ENCODE measurements around the gene DNASE1L1.
A peak's percentile ranks its signal among the peaks of the same experiment; 100 is the strongest.

DNASE1L1 gene

DNA sequence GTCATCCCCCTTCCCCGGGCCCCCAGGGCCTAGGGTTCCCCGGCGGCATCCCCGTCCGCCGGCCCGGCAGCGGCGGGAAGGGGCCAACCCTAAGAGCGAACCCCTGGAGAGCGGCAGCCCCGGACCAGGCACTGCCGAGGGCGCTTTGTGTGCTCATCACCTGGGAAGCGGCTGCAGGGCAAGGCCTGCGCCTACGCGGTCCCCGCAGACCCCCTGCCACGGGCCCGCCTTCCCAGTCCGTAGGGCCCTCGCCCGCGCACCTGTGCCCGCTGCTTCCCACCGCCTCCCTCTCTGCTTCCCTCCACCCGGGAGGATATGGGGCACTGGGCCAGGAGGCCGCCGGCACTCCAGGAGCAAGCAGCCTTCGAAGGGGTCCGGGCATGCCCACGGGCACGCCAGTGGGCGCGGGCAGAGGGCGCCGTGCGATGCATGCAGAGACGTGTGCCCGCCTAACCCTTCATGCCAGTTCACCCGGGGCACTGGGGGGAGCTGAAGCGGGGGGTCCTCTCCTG is 37.2 kb downstream of the DNASE1L1 start:
- Histone ChIP-seq H3K79me1 (ENCODE audit: low read depth, low read length) (peaks cover 8% of the 10 kb centered on the region), H2BK15ac (ENCODE audit: low read length) (peak overlapping the region; percentile 81), H3K4me2 (ENCODE audit: insufficient read depth, low read length, poor library complexity, severe bottlenecking) (peak overlapping the region; percentile 62), H3K18ac (ENCODE audit: low read length) (peak overlapping the region; percentile 93), H3K9ac (ENCODE audit: low read depth, low read length, poor library complexity) (peak overlapping the region; percentile 77), H3K4me3 (ENCODE audit: low read length in 2 of 2) (peak overlapping the region; percentile 51 to 86), H2AFZ (ENCODE audit: low read length) (peak overlapping the region; percentile 74), H3K9me3 (replicated peaks in 1 of 2; ENCODE audit: control insufficient read depth in 2 of 2, insufficient read depth in 1 of 2, low read depth in 1 of 2, low read length in 2 of 2) (no peaks in the 10 kb centered on the region), H4K8ac (ENCODE audit: low read depth, low read length) (no peak overlapping the region), H4K91ac (ENCODE audit: low read depth, low read length, poor library complexity) (no peak overlapping the region), H2AK5ac (ENCODE audit: low read depth, low read length) (peak overlapping the region; percentile 90), H3K36me3 (replicated peaks in 1 of 2; ENCODE audit: control insufficient read depth in 2 of 2, insufficient read depth in 2 of 2, low read length in 2 of 2) (peaks cover 10 to 28% of the 10 kb centered on the region in 2 donors), H3K14ac (ENCODE audit: low read length) (peak overlapping the region; percentile 71), H2BK12ac (ENCODE audit: low read length) (peak overlapping the region; percentile 58), H3K4ac (ENCODE audit: low read length) (no peak overlapping the region), H3K4me1 (ENCODE audit: control insufficient read depth in 2 of 2, insufficient read depth in 1 of 2, low read depth in 1 of 2, low read length in 2 of 2) (peaks cover 5 to 15% of the 10 kb centered on the region in 2 donors), H2BK5ac (ENCODE audit: low read length) (peak overlapping the region; percentile 66), H3K23ac (ENCODE audit: low read depth, low read length, poor library complexity) (no peak overlapping the region), H3K27me3 (ENCODE audit: control insufficient read depth in 3 of 3, insufficient read depth in 3 of 3, low read depth in 1 of 3, low read length in 3 of 3) (no peaks in the 10 kb centered on the region), H3K27ac (replicated peaks; ENCODE audit: low read length) (no peak overlapping the region), H2BK120ac (ENCODE audit: low read depth, low read length) (no peak overlapping the region)
- no CpG with 5 or more reads among the region's 43 CpGs for WGBS, 2 donors (ENCODE audit: extremely low coverage in 2 of 2, insufficient read length in 2 of 2, insufficient replicate concordance in 1 of 2)
- DNase-seq (ENCODE audit: low spot score) = no peak

DNA sequence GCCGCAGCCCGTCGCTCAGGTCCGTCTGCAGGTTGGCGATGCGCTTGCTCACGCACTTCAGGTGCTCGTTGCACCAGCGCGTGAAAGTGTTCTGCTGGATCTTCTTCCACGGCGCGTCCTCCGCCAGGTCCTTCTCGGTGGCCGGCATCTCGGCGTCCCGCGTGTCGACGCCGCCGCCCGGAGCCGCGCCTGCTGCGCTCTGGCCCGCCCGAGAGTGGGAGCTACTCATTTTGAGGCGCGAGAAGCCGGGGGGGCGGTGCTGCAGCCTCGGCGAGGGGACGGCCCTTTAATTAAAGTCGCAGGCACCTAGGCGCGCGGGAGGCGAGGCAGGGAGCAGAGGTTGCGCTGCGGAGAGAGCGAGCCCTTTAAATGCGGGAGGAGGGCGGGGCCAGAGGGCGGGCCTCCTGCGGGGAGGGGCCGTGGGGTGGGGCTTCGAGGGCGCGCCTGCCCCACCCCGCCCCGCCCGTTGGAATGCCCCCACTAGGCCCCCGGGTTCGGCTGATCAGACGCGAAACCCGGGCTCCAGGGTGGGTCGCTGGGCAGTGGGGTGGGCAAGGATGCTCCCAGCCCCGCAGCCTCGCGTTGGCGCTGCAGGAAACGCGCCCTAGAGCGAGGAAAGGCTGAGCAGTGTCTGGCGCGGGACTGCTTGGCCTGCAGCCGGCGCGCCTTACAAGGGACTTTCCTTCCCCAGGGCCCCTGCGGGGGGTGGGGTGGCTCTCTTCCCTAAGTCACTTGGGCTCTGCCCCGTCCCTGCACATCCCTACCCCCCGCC is 37.9 kb downstream of the DNASE1L1 start:
- peak overlapping the region; percentile 74 for H2AFZ ChIP-seq (ENCODE audit: low read length)
- H4K91ac ChIP-seq (ENCODE audit: low read depth, low read length, poor library complexity) = peak overlapping the region; percentile 72
- H3K4me1 ChIP-seq (ENCODE audit: control insufficient read depth in 2 of 2, insufficient read depth in 1 of 2, low read depth in 1 of 2, low read length in 2 of 2) = peaks cover 5 to 15% of the 10 kb centered on the region in 2 donors
- H3K23ac ChIP-seq (ENCODE audit: low read depth, low read length, poor library complexity) = peak overlapping the region; percentile 96
- peak overlapping the region; percentile 100 for H3K4me3 ChIP-seq (ENCODE audit: low read length in 2 of 2)
- no CpG with 5 or more reads among the region's 77 CpGs for WGBS, 2 donors (ENCODE audit: extremely low coverage in 2 of 2, insufficient read length in 2 of 2, insufficient replicate concordance in 1 of 2)
- peak overlapping the region; percentile 90 for H2AK5ac ChIP-seq (ENCODE audit: low read depth, low read length)
- peak overlapping the region; percentile 93 for H2BK5ac ChIP-seq (ENCODE audit: low read length)
- no peak overlapping the region for H3K4ac ChIP-seq (ENCODE audit: low read length)
- peak overlapping the region; percentile 99 for H3K9ac ChIP-seq (ENCODE audit: low read depth, low read length, poor library complexity)
- H3K18ac ChIP-seq (ENCODE audit: low read length) = peak overlapping the region; percentile 96
- H3K36me3 ChIP-seq (replicated peaks in 1 of 2; ENCODE audit: control insufficient read depth in 2 of 2, insufficient read depth in 2 of 2, low read length in 2 of 2) = peaks cover 17 to 34% of the 10 kb centered on the region in 2 donors
- DNase-seq (ENCODE audit: low spot score) = peak; percentile 86
- peaks cover 12% of the 10 kb centered on the region for H3K79me1 ChIP-seq (ENCODE audit: low read depth, low read length)
- no peak overlapping the region for H2BK15ac ChIP-seq (ENCODE audit: low read length)
- peak overlapping the region; percentile 62 for H3K4me2 ChIP-seq (ENCODE audit: insufficient read depth, low read length, poor library complexity, severe bottlenecking)
- H2BK12ac ChIP-seq (ENCODE audit: low read length) = peak overlapping the region; percentile 84
- no peak overlapping the region for H3K14ac ChIP-seq (ENCODE audit: low read length)
- no peak overlapping the region for H2BK120ac ChIP-seq (ENCODE audit: low read depth, low read length)
- no peak overlapping the region for H4K8ac ChIP-seq (ENCODE audit: low read depth, low read length)
- peak overlapping the region; percentile 49 for H3K27ac ChIP-seq (replicated peaks; ENCODE audit: low read length)
- no peaks in the 10 kb centered on the region for H3K9me3 ChIP-seq (replicated peaks in 1 of 2; ENCODE audit: control insufficient read depth in 2 of 2, insufficient read depth in 1 of 2, low read depth in 1 of 2, low read length in 2 of 2)
- no peaks in the 10 kb centered on the region for H3K27me3 ChIP-seq (ENCODE audit: control insufficient read depth in 3 of 3, insufficient read depth in 3 of 3, low read depth in 1 of 3, low read length in 3 of 3)

DNA sequence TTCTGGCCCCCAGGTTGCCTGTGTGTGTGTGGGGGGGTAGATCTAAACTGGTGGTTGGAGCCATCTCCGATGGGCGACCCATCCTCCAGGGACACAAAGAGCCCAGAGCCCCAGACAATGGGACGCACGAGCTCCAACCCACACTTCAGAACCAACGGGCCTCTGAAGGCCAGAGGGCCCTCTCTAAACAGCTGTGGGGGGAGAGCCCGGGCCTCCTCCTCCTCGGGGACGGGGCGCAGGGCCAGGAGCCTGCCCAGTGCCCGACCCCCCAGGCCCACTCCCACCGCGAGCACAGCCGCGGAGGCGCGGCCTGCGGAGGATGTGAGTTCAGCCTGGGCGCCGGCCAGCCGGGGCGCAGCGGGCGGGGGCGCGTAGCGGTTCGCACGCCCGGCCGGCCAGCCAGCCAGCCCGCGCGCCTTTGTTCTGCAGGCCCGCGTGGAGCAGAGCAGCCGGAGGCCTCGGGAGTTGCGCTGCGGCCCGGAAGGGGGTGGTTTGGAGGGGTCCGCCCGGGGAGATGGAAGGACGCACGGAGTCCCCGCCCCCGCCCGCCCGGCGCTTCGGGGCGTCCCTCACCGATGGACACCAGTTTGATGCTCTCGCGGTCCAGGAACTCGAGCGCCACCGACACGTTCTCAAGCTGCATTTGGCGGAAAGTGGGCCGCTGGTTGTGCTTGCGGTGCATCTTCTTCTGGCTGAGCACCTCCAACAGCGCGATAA is 38.6 kb downstream of the DNASE1L1 start:
- Histone ChIP-seq H4K8ac (ENCODE audit: low read depth, low read length) (no peak overlapping the region), H3K4me3 (ENCODE audit: low read length in 2 of 2) (peak overlapping the region; percentile 100), H4K91ac (ENCODE audit: low read depth, low read length, poor library complexity) (peak overlapping the region; percentile 72), H2AFZ (ENCODE audit: low read length) (no peak overlapping the region), H3K79me1 (ENCODE audit: low read depth, low read length) (peaks cover 12% of the 10 kb centered on the region), H2BK12ac (ENCODE audit: low read length) (no peak overlapping the region), H3K27ac (replicated peaks; ENCODE audit: low read length) (peak overlapping the region; percentile 89), H3K4me2 (ENCODE audit: insufficient read depth, low read length, poor library complexity, severe bottlenecking) (peak overlapping the region; percentile 57), H3K18ac (ENCODE audit: low read length) (peak overlapping the region; percentile 96), H2BK15ac (ENCODE audit: low read length) (peak overlapping the region; percentile 49), H3K9ac (ENCODE audit: low read depth, low read length, poor library complexity) (peak overlapping the region; percentile 99), H2BK5ac (ENCODE audit: low read length) (peak overlapping the region; percentile 93), H3K36me3 (replicated peaks in 1 of 2; ENCODE audit: control insufficient read depth in 2 of 2, insufficient read depth in 2 of 2, low read length in 2 of 2) (peaks cover 24 to 42% of the 10 kb centered on the region in 2 donors), H2AK5ac (ENCODE audit: low read depth, low read length) (peak overlapping the region; percentile 70), H3K4me1 (ENCODE audit: control insufficient read depth in 2 of 2, insufficient read depth in 1 of 2, low read depth in 1 of 2, low read length in 2 of 2) (peaks cover 5 to 15% of the 10 kb centered on the region in 2 donors), H3K14ac (ENCODE audit: low read length) (no peak overlapping the region), H2BK120ac (ENCODE audit: low read depth, low read length) (no peak overlapping the region), H3K9me3 (replicated peaks in 1 of 2; ENCODE audit: control insufficient read depth in 2 of 2, insufficient read depth in 1 of 2, low read depth in 1 of 2, low read length in 2 of 2) (no peaks in the 10 kb centered on the region), H3K4ac (ENCODE audit: low read length) (no peak overlapping the region), H3K23ac (ENCODE audit: low read depth, low read length, poor library complexity) (peak overlapping the region; percentile 96), H3K27me3 (ENCODE audit: control insufficient read depth in 3 of 3, insufficient read depth in 3 of 3, low read depth in 1 of 3, low read length in 3 of 3) (no peaks in the 10 kb centered on the region)
- no peak for DNase-seq (ENCODE audit: low spot score)
- WGBS, 2 donors (ENCODE audit: extremely low coverage in 2 of 2, insufficient read length in 2 of 2, insufficient replicate concordance in 1 of 2) = no CpG with 5 or more reads among the region's 63 CpGs
